Measurements from ENCODE around the gene EML4. TPM values are rescaled to one million over a fixed set of nuclear protein-coding genes. Genes with fewer than 3 reads are reported as not detected.

Gene EML4
- total RNA-seq, 2 experiments from 2014 or later = 37.1 to 43.2 TPM

DNA sequence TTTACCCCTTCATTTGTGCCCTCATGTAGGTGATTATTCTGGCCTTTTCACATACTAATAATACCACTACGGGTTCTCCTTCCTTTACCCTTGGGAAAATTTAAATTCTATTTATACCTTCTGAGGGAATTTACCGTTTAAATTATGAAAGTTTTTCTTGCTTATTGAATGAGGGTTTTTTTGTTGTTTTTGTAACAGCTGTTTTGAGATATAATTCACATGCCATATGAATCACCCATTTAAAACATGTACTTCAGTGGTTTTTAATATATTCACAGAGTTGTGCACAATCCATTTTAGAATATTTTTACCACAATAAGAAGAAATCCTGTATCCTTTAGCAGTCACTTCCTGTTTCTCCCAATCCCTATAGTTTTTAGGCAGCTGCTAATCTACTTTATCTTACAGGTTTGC, 54.7 kb downstream of the EML4 start:
- Histone ChIP-seq H3K27ac (ENCODE audit: low read depth, low read length, poor library complexity, severe bottlenecking) (no peak overlapping the region), H3K79me2 (ENCODE audit: insufficient read depth, low read depth, low read length) (0 out of 2 replicates have a peak, but pooled peaks cover 4% of the 10 kb centered on the region), H3K4me3 (ENCODE audit: low read depth, low read length, poor library complexity, severe bottlenecking) (no peak overlapping the region), H4K20me1 (ENCODE audit: insufficient read depth, low read length) (peaks cover 4% of the 10 kb centered on the region; the same call in 1 of the 2 replicates), H3K9me3 (ENCODE audit: low read length) (no peaks in the 10 kb centered on the region), H2AFZ (ENCODE audit: low read length) (no peak overlapping the region), H3K36me3 (ENCODE audit: insufficient read depth, low read length) (no peaks in the 10 kb centered on the region), H3K9me2 (ENCODE audit: insufficient read depth, low read length) (no peaks in the 10 kb centered on the region), H3K4me2 (ENCODE audit: low read length) (no peak overlapping the region), H3K4me1 (ENCODE audit: insufficient read depth, low read length, poor library complexity, severe bottlenecking) (no peaks in the 10 kb centered on the region)
- no peak for DNase-seq (ENCODE audit: low spot score)
- CTCF ChIA-PET (ENCODE audit: unreplicated experiment) = no interaction called here
- intact Hi-C loops (cut with micrococcal nuclease; ENCODE audit: unreplicated experiment) = no loop called here
- TF ChIP-seq, protein P1, sequence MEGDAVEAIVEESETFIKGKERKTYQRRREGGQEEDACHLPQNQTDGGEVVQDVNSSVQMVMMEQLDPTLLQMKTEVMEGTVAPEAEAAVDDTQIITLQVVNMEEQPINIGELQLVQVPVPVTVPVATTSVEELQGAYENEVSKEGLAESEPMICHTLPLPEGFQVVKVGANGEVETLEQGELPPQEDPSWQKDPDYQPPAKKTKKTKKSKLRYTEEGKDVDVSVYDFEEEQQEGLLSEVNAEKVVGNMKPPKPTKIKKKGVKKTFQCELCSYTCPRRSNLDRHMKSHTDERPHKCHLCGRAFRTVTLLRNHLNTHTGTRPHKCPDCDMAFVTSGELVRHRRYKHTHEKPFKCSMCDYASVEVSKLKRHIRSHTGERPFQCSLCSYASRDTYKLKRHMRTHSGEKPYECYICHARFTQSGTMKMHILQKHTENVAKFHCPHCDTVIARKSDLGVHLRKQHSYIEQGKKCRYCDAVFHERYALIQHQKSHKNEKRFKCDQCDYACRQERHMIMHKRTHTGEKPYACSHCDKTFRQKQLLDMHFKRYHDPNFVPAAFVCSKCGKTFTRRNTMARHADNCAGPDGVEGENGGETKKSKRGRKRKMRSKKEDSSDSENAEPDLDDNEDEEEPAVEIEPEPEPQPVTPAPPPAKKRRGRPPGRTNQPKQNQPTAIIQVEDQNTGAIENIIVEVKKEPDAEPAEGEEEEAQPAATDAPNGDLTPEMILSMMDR (conservative IDR thresholded peaks at IDR 0.05; ENCODE audit: low read length) = no peak
- TF ChIP-seq EZH2phosphoT487 (IDR thresholded peaks at IDR 0.05; ENCODE audit: borderline replicate concordance, low read depth, low read length) = no peak
- POLR2A ChIA-PET = interaction anchor here (0.6 to 0.8 kb wide), 3 partner anchors 30 to 77 kb away, joined by 3 to 6 read pairs (median 3); no protein-coding TSS in a partner anchor
- no TSS peak for BruUV-seq (replicated peaks)

DNA sequence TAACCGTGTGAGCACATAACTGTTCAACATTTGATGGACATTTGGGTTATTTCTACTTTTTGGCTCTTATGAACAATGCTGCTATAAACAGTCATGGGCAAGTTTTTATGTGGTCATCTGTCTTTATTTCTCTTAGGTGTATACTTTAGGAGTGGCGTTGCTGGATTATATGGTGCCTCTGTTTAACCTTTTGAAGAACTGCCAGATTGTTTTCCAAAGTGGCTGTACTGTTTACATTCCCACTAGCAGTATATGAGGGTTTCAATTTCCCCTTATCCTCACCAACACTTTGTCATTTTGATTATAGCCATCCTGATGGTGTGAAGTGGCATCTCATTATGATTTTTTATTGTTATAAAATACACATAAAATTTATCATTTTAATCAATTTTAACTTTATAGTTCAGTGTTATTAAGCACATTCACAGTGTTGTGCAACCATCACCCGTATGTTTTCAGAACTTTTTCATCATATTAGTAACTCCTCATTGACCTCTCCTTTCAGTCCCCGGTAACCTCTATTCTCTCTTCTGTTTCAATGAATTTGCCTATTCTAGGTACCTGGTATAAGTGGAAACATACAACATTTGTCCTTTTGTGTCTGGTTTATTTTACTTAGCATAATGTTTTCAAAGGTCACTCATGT, 55.4 kb downstream of the EML4 start:
- no TSS peak for BruUV-seq (replicated peaks)
- ChIA-PET CTCF (ENCODE audit: unreplicated experiment) (no interaction called here), POLR2A (no interaction called here)
- H2AFZ ChIP-seq (ENCODE audit: low read length) = no peak overlapping the region
- no peak overlapping the region for H3K4me3 ChIP-seq (ENCODE audit: low read depth, low read length, poor library complexity, severe bottlenecking)
- intact Hi-C loops (cut with micrococcal nuclease; ENCODE audit: unreplicated experiment) = no loop called here
- no peaks in the 10 kb centered on the region for H3K36me3 ChIP-seq (ENCODE audit: insufficient read depth, low read length)
- no peaks in the 10 kb centered on the region for H3K4me1 ChIP-seq (ENCODE audit: insufficient read depth, low read length, poor library complexity, severe bottlenecking)
- peaks cover 4% of the 10 kb centered on the region; the same call in 1 of the 2 replicates for H4K20me1 ChIP-seq (ENCODE audit: insufficient read depth, low read length)
- no peaks in the 10 kb centered on the region for H3K9me3 ChIP-seq (ENCODE audit: low read length)
- H3K9me2 ChIP-seq (ENCODE audit: insufficient read depth, low read length) = no peaks in the 10 kb centered on the region
- H3K27ac ChIP-seq (ENCODE audit: low read depth, low read length, poor library complexity, severe bottlenecking) = no peak overlapping the region
- H3K4me2 ChIP-seq (ENCODE audit: low read length) = no peak overlapping the region
- no peak for TF ChIP-seq EZH2phosphoT487 (IDR thresholded peaks at IDR 0.05; ENCODE audit: borderline replicate concordance, low read depth, low read length)
- TF ChIP-seq, protein P1 (conservative IDR thresholded peaks at IDR 0.05; ENCODE audit: low read length) = no peak
- DNase-seq (ENCODE audit: low spot score) = no peak
- 0 out of 2 replicates have a peak, but pooled peaks cover 5% of the 10 kb centered on the region for H3K79me2 ChIP-seq (ENCODE audit: insufficient read depth, low read depth, low read length)

DNA sequence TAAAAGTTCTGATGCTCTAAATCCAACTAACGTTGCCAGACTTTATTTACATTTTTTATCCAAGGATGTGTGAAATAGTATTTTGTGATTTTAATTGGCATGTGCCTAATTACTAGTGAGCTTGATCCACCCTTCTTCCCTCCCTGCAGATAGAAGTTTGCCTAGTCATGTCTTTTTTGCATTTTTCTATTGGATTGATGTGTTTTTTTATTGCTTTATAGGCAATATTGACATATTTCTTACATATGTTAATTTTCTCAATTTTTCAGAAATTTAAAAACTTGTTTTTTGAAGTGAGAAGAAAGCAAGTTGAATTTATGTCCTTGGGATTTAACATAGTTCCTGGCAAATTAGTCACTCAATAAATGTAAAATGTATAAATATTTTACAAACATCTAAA, 56.4 kb downstream of the EML4 start:
- ChIA-PET CTCF (ENCODE audit: unreplicated experiment) (no interaction called here), POLR2A (interaction anchor here (0.7 kb wide), 1 partner anchor 126 kb away, joined by 3 read pairs; no protein-coding TSS in a partner anchor)
- Histone ChIP-seq H4K20me1 (ENCODE audit: insufficient read depth, low read length) (peaks cover 4% of the 10 kb centered on the region; the same call in 1 of the 2 replicates), H3K79me2 (ENCODE audit: insufficient read depth, low read depth, low read length) (0 out of 2 replicates have a peak, but pooled peaks cover 5% of the 10 kb centered on the region), H3K27ac (ENCODE audit: low read depth, low read length, poor library complexity, severe bottlenecking) (no peak overlapping the region), H2AFZ (ENCODE audit: low read length) (no peak overlapping the region), H3K9me2 (ENCODE audit: insufficient read depth, low read length) (no peaks in the 10 kb centered on the region), H3K4me2 (ENCODE audit: low read length) (no peak overlapping the region), H3K36me3 (ENCODE audit: insufficient read depth, low read length) (no peaks in the 10 kb centered on the region), H3K9me3 (ENCODE audit: low read length) (no peaks in the 10 kb centered on the region), H3K4me3 (ENCODE audit: low read depth, low read length, poor library complexity, severe bottlenecking) (no peak overlapping the region), H3K4me1 (ENCODE audit: insufficient read depth, low read length, poor library complexity, severe bottlenecking) (no peaks in the 10 kb centered on the region)
- DNase-seq (ENCODE audit: low spot score) = no peak
- no TSS peak for BruUV-seq (replicated peaks)
- intact Hi-C loops (cut with micrococcal nuclease; ENCODE audit: unreplicated experiment) = no loop called here
- TF ChIP-seq, protein P1 (conservative IDR thresholded peaks at IDR 0.05; ENCODE audit: low read length) = no peak
- TF ChIP-seq EZH2phosphoT487 (IDR thresholded peaks at IDR 0.05; ENCODE audit: borderline replicate concordance, low read depth, low read length) = no peak
